HCT116 (cell line): ENCODE results near the gene MRPL24. TPM values are rescaled to one million over a fixed set of nuclear protein-coding genes. Genes with fewer than 3 reads are reported as not detected.

Source experiments
- ATAC-seq: fragments of 200-7000 bp; cut with Tn5 transposase; 2 replicates; pipeline ENCODE4 v1.9.1; 2020; ENCODE audit warnings: mild to moderate bottlenecking, moderate library complexity
- BruUV-seq: library from RNA; stranded (reverse); fragments of 400-500 nt; replicated peaks from 2 replicates; lab custom pipeline; 2021; lab: Mats Ljungman, UMichigan
- CTCF ChIA-PET: fragments of 300-600 bp; sonication (Branson Sonifier 250); formaldehyde crosslinking; loops from one replicate; lab custom pipeline; 2021; ENCODE audit warnings: antibody characterized with exemption; lab: Charles Lee
- POLR2A ChIA-PET: fragments of 300-600, 350-600 bp; sonication (Branson Sonifier 250); formaldehyde crosslinking; loops from one replicate; lab custom pipeline; 2021; ENCODE audit warnings: antibody characterized with exemption; lab: Charles Lee
- RAD21 ChIA-PET, 2 experiments: fragments of 300-600 bp; sonication (Branson Sonifier 250); formaldehyde crosslinking; loops; one replicate each; lab custom pipeline; 2023; ENCODE audit warnings: low total read pairs in 2 of 2; ENCODE audit not compliant: uncharacterized antibody in 2 of 2, unreplicated experiment in 2 of 2, low non-redundant PET in 1 of 2; lab: Charles Lee
- DNase-seq: peaks from one replicate; pipeline ENCODE4 v3.0.0-alpha.2; 2010; ENCODE audit warnings: low read depth, low spot score
- H2AFZ ChIP-seq: fragments of 200-600 bp; shearing (Covaris generic), sonication (generic); 2 replicates; pipeline ENCODE4 v1.6.1; 2017; ENCODE audit warnings: low read depth, mixed run types, mixed read lengths, antibody characterized with exemption, low read length; ENCODE audit not compliant: poor library complexity, severe bottlenecking
- H3K27ac ChIP-seq: 2 replicates; pipeline ENCODE4 v1.5.1; 2012; ENCODE audit warnings: low read depth, low read length
- H3K27me3 ChIP-seq: fragments of 200-600 bp; sonication (generic); 2 replicates; pipeline ENCODE4 v1.6.1; 2016; ENCODE audit warnings: mixed run types, low read length, mixed read lengths; ENCODE audit not compliant: insufficient read depth
- H3K36me3 ChIP-seq, 2 experiments: fragments of 200-500 bp in 1 of 2; fragments of 200-600 bp in 1 of 2; sonication (Bioruptor generic) in 1 of 2; sonication (generic) in 1 of 2; 2 replicates each; pipeline versions ENCODE4 v1.5.1 to v1.6.1; 2014 to 2016; ENCODE audit warnings: low read length in 2 of 2, inconsistent platforms in 1 of 2, mixed read lengths in 1 of 2, mixed run types in 1 of 2; ENCODE audit not compliant: insufficient read depth in 2 of 2, control insufficient read depth in 1 of 2
- H3K4me1 ChIP-seq, 2 experiments: fragments of 200-600 bp in 1 of 2; sonication (generic) in 1 of 2; 2 replicates each; pipeline versions ENCODE4 v1.5.1 to v1.6.1; 2012 to 2017; ENCODE audit warnings: low read length in 2 of 2, inconsistent platforms in 1 of 2, mild to moderate bottlenecking in 1 of 2, mixed read lengths in 1 of 2, mixed run types in 1 of 2, moderate library complexity in 1 of 2; ENCODE audit not compliant: insufficient read depth in 2 of 2, control insufficient read depth in 1 of 2
- H3K4me2 ChIP-seq: fragments of 200-600 bp; sonication (generic); 2 replicates; pipeline ENCODE4 v1.6.1; 2017; ENCODE audit warnings: mixed run types, low read length, mixed read lengths
- H3K4me3 ChIP-seq, 2 experiments: fragments of 200-600 bp in 1 of 2; sonication (generic) in 1 of 2; replicated peaks in 1 of 2; 2 replicates each; pipeline ENCODE4 v1.5.1; 2011 to 2016; ENCODE audit warnings: low read length in 2 of 2, control low read depth in 1 of 2, low read depth in 1 of 2, mild to moderate bottlenecking in 1 of 2, mixed read lengths in 1 of 2, mixed run types in 1 of 2
- H3K79me2 ChIP-seq: fragments of 200-600 bp; sonication (generic); 2 replicates; pipeline ENCODE4 v1.6.1; 2017; ENCODE audit warnings: mild to moderate bottlenecking, mixed run types, low read length, moderate library complexity, mixed read lengths; ENCODE audit not compliant: insufficient read depth
- H3K9ac ChIP-seq: fragments of 200-600 bp; sonication (generic); 2 replicates; pipeline ENCODE4 v1.6.1; 2016; ENCODE audit warnings: low read length, mixed read lengths
- H3K9me2 ChIP-seq: fragments of 200-600 bp; sonication (generic), shearing (Covaris generic); 2 replicates; pipeline ENCODE4 v1.6.1; 2017; ENCODE audit warnings: mixed run types, mild to moderate bottlenecking, moderate library complexity; ENCODE audit not compliant: insufficient read depth
- H3K9me3 ChIP-seq, 2 experiments: fragments of 200-500 bp in 1 of 2; fragments of 200-600 bp in 1 of 2; sonication (Bioruptor generic) in 1 of 2; sonication (generic) in 1 of 2; 2 replicates each; pipeline ENCODE4 v1.6.1; 2014 to 2017; ENCODE audit warnings: low read length in 2 of 2, mixed read lengths in 2 of 2, inconsistent platforms in 1 of 2, low read depth in 1 of 2, mild to moderate bottlenecking in 1 of 2, mixed run types in 1 of 2, moderate library complexity in 1 of 2; ENCODE audit not compliant: control insufficient read depth in 1 of 2, insufficient read depth in 1 of 2
- H4K20me1 ChIP-seq: fragments of 200-600 bp; sonication (generic), shearing (Covaris generic); 2 replicates; pipeline ENCODE4 v1.6.1; 2017; ENCODE audit warnings: mixed run types, mild to moderate bottlenecking, moderate library complexity; ENCODE audit not compliant: insufficient read depth
- ATF3 ChIP-seq: IDR thresholded peaks from 2 replicates; pipeline ENCODE4 v1.6.1; 2012
- CBX3 ChIP-seq: IDR thresholded peaks from 2 replicates; pipeline ENCODE4 v1.6.1; 2012; ENCODE audit warnings: low read depth
- CEBPB ChIP-seq: IDR thresholded peaks from 2 replicates; pipeline ENCODE4 v1.6.1; 2012; ENCODE audit warnings: low read depth
- EGR1 ChIP-seq: IDR thresholded peaks from 2 replicates; pipeline ENCODE4 v1.6.1; 2012; ENCODE audit warnings: low read depth
- ELF1 ChIP-seq: IDR thresholded peaks from 2 replicates; pipeline ENCODE4 v1.6.1; 2012; ENCODE audit warnings: low read depth, borderline replicate concordance
- EZH2 ChIP-seq: fragments of 200-600 bp; sonication (generic); IDR thresholded peaks from 2 replicates; pipeline ENCODE4 v1.6.1; 2017; ENCODE audit warnings: antibody characterized with exemption, mixed run types
- FOSL1 ChIP-seq: IDR thresholded peaks from 2 replicates; pipeline ENCODE4 v1.6.1; 2012; ENCODE audit warnings: low read depth
- JUND ChIP-seq: IDR thresholded peaks from 2 replicates; pipeline ENCODE4 v1.6.1; 2012
- MAX ChIP-seq: IDR thresholded peaks from 2 replicates; pipeline ENCODE4 v1.6.1; 2012
- POLR2A ChIP-seq: IDR thresholded peaks from 2 replicates; pipeline ENCODE4 v1.7.0; 2011; ENCODE audit warnings: borderline replicate concordance; ENCODE audit not compliant: insufficient read depth, insufficient read length; ENCODE audit errors: extremely low read depth
- POLR2AphosphoS5 ChIP-seq: IDR thresholded peaks from 2 replicates; pipeline ENCODE4 v1.6.1; 2011; ENCODE audit warnings: mild to moderate bottlenecking, low read depth, low read length, moderate library complexity
- REST ChIP-seq: IDR thresholded peaks from 2 replicates; pipeline ENCODE4 v1.6.1; 2012; ENCODE audit warnings: low read depth
- SIN3A ChIP-seq: IDR thresholded peaks from 2 replicates; pipeline ENCODE4 v1.6.1; 2012; ENCODE audit warnings: low read depth
- SP1 ChIP-seq: IDR thresholded peaks from 2 replicates; pipeline ENCODE4 v1.6.1; 2012; ENCODE audit warnings: low read depth
- SRF ChIP-seq: IDR thresholded peaks from 2 replicates; pipeline ENCODE4 v1.6.1; 2012; ENCODE audit warnings: low read depth
- YY1 ChIP-seq: IDR thresholded peaks from 2 replicates; pipeline ENCODE4 v1.6.1; 2011; ENCODE audit warnings: low read length, low read depth, moderate library complexity, mild to moderate bottlenecking; ENCODE audit not compliant: insufficient replicate concordance; ENCODE audit errors: extremely low read depth
- ZBTB33 ChIP-seq: IDR thresholded peaks from 2 replicates; pipeline ENCODE4 v1.6.1; 2011; ENCODE audit warnings: mild to moderate bottlenecking, low read length, moderate library complexity; ENCODE audit not compliant: insufficient replicate concordance; ENCODE audit errors: extremely low read depth
- ZFX ChIP-seq: fragments of 450-650 bp; IDR thresholded peaks from 2 replicates; pipeline ENCODE4 v1.6.1; 2017
- ZNF274 ChIP-seq: fragments of 200-500 bp; sonication (Bioruptor generic); IDR thresholded peaks from 2 replicates; pipeline ENCODE4 v1.6.1; 2014; ENCODE audit warnings: mild to moderate bottlenecking, low read depth, low read length, inconsistent platforms
- intact Hi-C: fragments of 100-400 bp; cut with micrococcal nuclease; formaldehyde crosslinking; loops from 2 replicates; pipeline ENCODE4 v1.10.0; 2022
- total RNA-seq: library from RNA; stranded (reverse); gene quantifications from one replicate; pipeline ENCODE4 v1.2.1, GENCODE V29; 2021; ENCODE audit not compliant: unreplicated experiment
- TF ChIP-seq, protein P1 (sequence below), 3 experiments: fragments of 200-600 bp in 1 of 3; sonication (generic) in 1 of 3; IDR thresholded peaks in 2 of 3; conservative IDR thresholded peaks in 1 of 3; 2 replicates each; pipeline ENCODE4 v1.5.1; 2012 to 2017; ENCODE audit warnings: low read depth in 2 of 3, low read length in 2 of 3, antibody characterized with exemption in 1 of 3, borderline replicate concordance in 1 of 3, control low read depth in 1 of 3, mild to moderate bottlenecking in 1 of 3, mixed read lengths in 1 of 3, mixed run types in 1 of 3, moderate library complexity in 1 of 3; ENCODE audit not compliant: insufficient read depth in 1 of 3

The MRPL24 gene
- total RNA-seq, 1 experiment from 2014 or later: 111 TPM

DNA sequence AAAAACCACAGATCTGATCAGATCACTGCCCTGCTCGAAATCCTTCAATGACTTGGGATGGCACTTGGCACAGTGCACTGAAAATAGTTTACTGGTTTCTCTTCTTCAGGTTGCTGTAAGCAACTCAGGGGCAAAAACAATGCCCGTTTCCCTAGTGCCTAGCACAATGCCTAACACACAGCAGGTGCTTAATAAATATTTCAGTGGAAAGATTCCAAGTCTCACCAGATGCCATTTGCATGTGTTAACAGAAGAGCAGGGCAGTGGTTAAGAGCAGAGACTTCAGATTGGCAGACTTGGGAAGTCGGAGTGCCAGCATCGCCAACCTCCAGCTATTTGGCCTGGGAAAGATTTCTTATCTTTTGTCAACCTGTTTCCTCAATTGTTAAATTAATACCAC, 23.5 kb downstream of the MRPL24 start:
- H3K4me2 ChIP-seq: no peak overlapping the region
- no peaks in the 10 kb centered on the region for H3K27me3 ChIP-seq
- no peak overlapping the region for H3K27ac ChIP-seq
- H3K9me2 ChIP-seq: no peaks in the 10 kb centered on the region
- H2AFZ ChIP-seq: no peak overlapping the region
- TF ChIP-seq MAX (no peak), ATF3 (no peak), CBX3 (no peak), ZNF274 (no peak), SRF (no peak), ELF1 (no peak), EZH2 (no peak), CEBPB (no peak), REST (no peak), SIN3A (no peak), YY1 (no peak), POLR2AphosphoS5 (no peak), ZBTB33 (no peak), EGR1 (no peak), ZFX (no peak), POLR2A (no peak), FOSL1 (no peak), JUND (no peak), SP1 (no peak)
- TF ChIP-seq, protein P1, sequence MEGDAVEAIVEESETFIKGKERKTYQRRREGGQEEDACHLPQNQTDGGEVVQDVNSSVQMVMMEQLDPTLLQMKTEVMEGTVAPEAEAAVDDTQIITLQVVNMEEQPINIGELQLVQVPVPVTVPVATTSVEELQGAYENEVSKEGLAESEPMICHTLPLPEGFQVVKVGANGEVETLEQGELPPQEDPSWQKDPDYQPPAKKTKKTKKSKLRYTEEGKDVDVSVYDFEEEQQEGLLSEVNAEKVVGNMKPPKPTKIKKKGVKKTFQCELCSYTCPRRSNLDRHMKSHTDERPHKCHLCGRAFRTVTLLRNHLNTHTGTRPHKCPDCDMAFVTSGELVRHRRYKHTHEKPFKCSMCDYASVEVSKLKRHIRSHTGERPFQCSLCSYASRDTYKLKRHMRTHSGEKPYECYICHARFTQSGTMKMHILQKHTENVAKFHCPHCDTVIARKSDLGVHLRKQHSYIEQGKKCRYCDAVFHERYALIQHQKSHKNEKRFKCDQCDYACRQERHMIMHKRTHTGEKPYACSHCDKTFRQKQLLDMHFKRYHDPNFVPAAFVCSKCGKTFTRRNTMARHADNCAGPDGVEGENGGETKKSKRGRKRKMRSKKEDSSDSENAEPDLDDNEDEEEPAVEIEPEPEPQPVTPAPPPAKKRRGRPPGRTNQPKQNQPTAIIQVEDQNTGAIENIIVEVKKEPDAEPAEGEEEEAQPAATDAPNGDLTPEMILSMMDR (IDR thresholded peaks at IDR 0.05 in 2 of 3, conservative IDR thresholded peaks at IDR 0.05 in 1 of 3; ENCODE audit: borderline replicate concordance in 1 of 3, insufficient read depth in 1 of 3, low read depth in 2 of 3, low read length in 2 of 3): no peak
- ChIA-PET CTCF (interaction anchor here (1.3 to 3.8 kb wide), 2 partner anchors 9 to 11 kb away, joined by 3 to 20 read pairs; partner anchors contain the start of genes ISG20L2 and METTL25B), RAD21 (no interaction called here), POLR2A (interaction anchor here (0.6 kb wide), 1 partner anchor 40 kb away, joined by 3 read pairs; the partner anchor contains the start of gene NES)
- DNase-seq (no peak), ATAC-seq (no peak)
- BruUV-seq: no TSS peak
- 0 out of 2 replicates have a peak, but pooled peaks cover 6% of the 10 kb centered on the region for H4K20me1 ChIP-seq
- no peaks in the 10 kb centered on the region for H3K9me3 ChIP-seq
- H3K4me1 ChIP-seq: peaks cover 26 to 29% of the 10 kb centered on the region in 2 experiments
- no peak overlapping the region for H3K9ac ChIP-seq
- intact Hi-C loops: no loop called here
- no peak overlapping the region for H3K4me3 ChIP-seq
- peaks cover 22% of the 10 kb centered on the region for H3K79me2 ChIP-seq
- H3K36me3 ChIP-seq: peaks cover 10 to 12% of the 10 kb centered on the region in 2 experiments; a peak in 2 of 4 replicates
